Subcutaneous adipose tissue (tissue), 4 donors: Measurements from ENCODE around the gene CX3CR1. TPM values are rescaled to one million over a fixed set of nuclear protein-coding genes. Genes with fewer than 3 reads are reported as not detected.

Source experiments
- CTCF ChIP-seq: fragments of 450-650 bp; IDR thresholded peaks from one replicate; pipeline ENCODE4 v1.5.1; 2016; ENCODE audit warnings: low read depth, mild to moderate bottlenecking, control low read depth, antibody characterized with exemption, moderate library complexity
- total RNA-seq, 4 donors: library from RNA; depleted of rRNA; stranded (reverse); fragments of >200 nt; gene quantifications; one replicate each; pipeline ENCODE4 v1.1.0, GENCODE V29; 2016

CX3CR1 gene
- total RNA-seq, 4 donors from 2014 or later, result 0.16 to 0.57 (median 0.20) TPM

GRCh38 chr3:39296197-39297077 lies 16.6 kb upstream of the CX3CR1 start:
- TF ChIP-seq CTCF, result no peak

- TF ChIP-seq CTCF, result no peak
Measured at GRCh38 chr3:39295184-39295775, 15.4 kb upstream of the CX3CR1 start.

- TF ChIP-seq CTCF, result no peak
Measured at GRCh38 chr3:39294446-39295183, 14.8 kb upstream of the CX3CR1 start.

- TF ChIP-seq CTCF, result no peak
Measured at GRCh38 chr3:39292961-39293360, 13.1 kb upstream of the CX3CR1 start.

- no peak for TF ChIP-seq CTCF
Measured at GRCh38 chr3:39291903-39292329, 12.1 kb upstream of the CX3CR1 start.

GRCh38 chr3:39290255-39290654 lies 10.4 kb upstream of the CX3CR1 start:
- TF ChIP-seq CTCF, result no peak

- no peak for TF ChIP-seq CTCF
Measured at GRCh38 chr3:39289107-39289506, 9.3 kb upstream of the CX3CR1 start.
